Smooth muscle cell of the brain vasculature (primary cell): ENCODE data around the gene PHKA2.

Experiments used
- DNase-seq: peaks from one replicate; pipeline ENCODE4 v3.0.0-alpha.2; 2012; ENCODE audit warnings: low read depth, low spot score

Gene PHKA2

GRCh38 chrX:18890724-18891547 lies 93.0 kb downstream of the PHKA2 start:
- DNase-seq, result no peak

GRCh38 chrX:18890049-18890381 lies 93.9 kb downstream of the PHKA2 start:
- no peak for DNase-seq

DNA sequence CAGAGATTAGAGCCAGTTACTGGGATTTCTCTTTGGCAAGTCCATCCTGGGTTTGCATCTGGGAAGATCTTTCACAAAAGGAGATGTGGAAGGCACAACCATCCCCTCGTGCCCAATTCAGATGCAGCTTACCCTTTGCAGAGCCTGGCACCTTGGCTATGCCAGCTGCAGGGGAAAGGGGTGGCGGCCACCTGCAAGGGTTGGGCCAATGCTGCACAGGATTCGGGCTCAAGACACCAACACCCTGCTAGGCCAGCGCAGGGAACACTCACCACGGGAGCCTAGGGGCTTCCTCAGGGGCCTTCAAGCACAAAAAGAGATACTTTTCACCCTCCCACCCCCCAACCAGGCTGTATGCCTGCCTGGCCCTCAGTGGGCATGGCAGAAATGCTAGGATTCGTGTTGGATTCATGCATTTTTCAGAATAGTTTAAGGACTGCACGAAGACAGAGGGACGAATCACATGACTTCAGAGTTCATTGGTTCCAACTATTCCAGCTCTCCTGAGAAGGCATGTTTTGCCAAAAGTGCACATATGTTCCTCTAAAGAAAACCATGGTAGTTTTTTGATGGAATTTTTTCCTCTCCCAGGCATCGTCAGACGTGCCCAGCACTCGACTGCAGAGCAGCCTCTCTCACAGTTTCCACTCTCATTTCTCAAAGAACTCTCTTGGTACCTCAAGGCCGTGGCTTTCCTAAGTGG lies 94.4 kb downstream of the PHKA2 start:
- no peak for DNase-seq

DNA sequence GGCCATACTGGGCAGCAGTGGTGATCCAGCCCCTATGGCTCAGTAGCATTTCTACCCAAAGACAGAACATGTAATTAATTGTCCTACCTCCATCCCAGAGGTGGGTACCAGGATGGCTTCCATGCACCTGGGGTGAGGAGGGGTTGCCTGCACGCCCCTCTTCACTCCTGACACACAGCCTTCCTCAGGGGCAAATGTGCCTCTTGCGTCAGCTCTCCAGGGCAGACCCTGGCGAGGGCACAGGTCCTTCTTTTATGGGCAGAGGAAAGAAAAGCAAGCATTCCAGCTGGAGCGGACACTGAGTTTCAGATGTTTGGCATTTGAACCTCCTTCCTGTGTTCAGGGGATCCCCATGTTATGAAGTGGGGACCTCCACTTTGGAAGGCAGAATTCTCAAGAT lies 95.6 kb downstream of the PHKA2 start:
- no peak for DNase-seq

DNA sequence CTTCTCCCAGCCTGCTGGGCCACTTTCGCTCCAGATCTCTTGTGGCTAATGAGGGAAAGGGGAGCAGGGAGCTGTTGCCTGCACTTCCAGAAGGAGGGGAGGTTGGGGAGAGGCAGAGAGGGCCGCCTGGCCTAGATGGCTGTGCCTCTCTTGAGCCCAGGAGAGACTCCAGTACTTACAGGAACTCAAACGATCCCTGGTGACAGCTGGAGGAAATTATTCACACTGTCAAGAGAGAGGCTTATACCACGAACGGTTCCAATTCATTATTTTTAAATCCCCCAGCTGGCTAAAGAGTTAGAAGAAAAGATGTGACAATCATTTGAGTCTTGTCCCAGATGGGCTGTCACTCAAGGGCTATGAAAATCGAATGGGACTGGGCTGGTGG lies 96.1 kb downstream of the PHKA2 start:
- no peak for DNase-seq

DNA sequence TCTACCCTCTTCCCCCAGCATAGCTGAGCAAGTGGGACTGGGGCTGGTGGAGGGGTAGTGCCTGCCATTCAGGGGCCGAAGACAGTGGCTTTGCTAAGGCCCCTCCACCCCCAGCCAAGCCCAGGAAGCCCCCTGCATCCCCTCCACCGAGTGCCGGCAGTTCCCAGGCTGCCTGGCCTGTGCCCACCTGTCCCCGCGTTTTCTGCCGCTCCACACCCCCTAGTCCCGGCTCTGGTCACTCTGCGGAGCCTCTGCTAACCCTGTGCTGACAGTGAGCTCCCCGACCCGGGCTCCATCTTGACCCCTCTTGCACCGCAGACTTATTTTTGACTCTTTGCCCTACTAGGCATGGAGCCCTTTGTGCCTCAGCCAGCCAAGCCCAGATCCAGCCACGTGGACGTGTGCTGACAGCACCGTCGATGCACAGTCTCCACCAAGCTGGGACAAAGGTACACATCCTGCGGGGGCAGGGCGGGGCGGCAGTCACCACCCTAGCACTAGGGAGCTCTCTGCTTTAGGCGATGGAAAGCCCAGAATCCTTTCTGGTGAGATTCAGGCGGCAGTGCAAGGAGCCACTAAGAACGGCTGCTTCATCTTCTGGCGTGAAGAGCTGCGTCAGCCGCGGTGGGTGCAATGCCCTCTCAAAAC lies 96.6 kb downstream of the PHKA2 start:
- DNase-seq, result no peak

DNA sequence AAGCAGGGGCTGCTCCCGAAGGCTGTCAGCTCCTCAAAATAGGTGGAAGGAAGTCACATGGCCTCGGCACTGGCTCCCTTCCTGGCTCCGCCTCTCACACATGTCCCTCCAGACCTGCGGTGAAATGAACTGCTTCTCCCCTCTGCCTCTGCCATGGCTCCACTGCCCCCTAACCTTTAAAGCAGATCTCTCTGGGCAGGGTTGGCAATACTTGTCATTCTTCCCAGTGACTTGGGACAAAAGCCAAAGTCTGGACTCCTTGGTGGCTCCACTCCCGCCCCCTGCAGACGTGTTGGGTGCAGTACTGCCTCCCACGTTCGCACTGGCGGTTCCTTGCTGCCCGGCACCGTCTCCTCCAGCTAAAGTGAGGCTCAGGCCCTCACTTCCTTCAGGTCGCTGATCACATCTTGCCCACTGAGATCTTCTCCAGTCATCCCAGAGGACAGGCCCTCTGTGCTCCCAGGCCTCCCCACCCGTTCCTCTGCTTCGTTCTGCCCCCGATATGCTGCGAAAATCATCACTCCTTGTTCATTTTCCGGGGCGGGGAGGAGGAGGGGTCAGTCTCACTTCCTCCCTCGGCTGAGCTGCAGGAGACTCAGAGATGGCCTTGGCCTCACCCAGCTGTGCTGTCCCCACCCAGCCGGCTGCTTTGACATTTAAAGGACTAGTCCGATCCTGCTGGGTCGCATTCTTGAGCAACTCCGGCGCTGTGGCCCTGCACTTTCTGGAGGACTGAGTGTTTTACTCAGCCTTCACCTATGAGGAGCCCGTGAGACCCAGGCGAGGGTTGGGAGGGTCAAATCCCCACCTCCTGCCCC lies 97.4 kb downstream of the PHKA2 start:
- DNase-seq, result no peak

DNA sequence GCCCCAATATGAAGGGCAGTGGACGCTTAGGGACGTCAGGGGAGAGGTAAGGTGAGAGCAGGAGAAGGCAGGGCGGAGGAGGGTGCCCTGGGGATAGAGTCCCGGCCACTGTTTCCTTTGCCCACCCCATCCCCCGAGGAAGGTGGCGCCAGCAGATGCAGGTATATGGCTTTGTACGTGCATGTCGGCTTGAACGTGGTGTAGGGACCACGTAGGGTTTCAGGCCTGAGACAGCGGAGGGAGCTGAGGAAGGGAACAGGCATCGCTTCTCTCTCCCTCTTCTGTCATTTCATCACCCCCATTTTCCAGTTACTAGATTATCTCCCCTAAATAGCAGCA lies 97.9 kb downstream of the PHKA2 start:
- DNase-seq, result no peak

GRCh38 chrX:18885328-18886004 lies 98.4 kb downstream of the PHKA2 start:
- DNase-seq, result no peak

DNA sequence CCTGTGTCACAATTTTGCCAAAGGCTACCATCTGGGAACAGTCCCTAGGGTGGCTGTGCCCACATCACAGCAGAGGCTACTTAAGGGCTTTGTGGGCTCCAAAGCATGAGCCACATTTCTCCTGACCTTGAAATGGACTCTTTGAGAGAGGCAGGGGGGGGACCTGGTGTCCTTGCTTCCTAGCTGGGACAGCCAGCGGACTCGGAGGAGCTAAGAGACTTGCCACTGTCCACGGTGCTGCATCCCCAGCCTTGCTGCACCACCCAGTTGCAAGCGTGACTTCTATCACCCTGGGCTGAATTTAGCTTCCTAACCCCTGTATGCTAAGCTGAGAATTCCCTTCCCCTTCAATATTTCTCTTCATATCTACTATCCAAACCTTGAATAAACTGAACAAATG lies 99.0 kb downstream of the PHKA2 start:
- DNase-seq, result no peak

- DNase-seq, result no peak
Measured at GRCh38 chrX:18883961-18884765, 99.8 kb downstream of the PHKA2 start.

- no peak for DNase-seq
Measured at GRCh38 chrX:18883234-18883960, 100.5 kb downstream of the PHKA2 start.

DNA sequence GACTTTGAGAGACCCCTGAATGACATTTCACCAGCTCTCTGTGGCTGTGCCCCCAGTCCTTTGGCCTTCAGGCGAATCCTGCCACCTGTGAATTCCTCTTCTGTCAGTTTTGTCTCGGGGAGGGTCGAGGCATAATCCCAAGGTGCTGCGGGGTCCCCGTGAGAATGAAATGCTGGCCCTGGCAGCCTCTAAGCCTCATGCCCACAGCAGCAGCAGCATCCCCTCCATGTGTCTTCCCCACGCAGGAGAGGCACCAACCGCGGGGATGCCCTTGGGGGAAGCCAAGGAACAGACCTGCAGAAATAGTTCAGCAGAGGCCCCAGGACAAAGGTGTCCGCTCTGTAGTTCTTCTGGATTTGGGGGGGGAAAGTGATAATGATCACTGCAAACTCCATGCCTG lies 104.8 kb downstream of the PHKA2 start:
- no peak for DNase-seq

GRCh38 chrX:18877469-18877868 lies 106.4 kb downstream of the PHKA2 start:
- DNase-seq, result no peak

DNA sequence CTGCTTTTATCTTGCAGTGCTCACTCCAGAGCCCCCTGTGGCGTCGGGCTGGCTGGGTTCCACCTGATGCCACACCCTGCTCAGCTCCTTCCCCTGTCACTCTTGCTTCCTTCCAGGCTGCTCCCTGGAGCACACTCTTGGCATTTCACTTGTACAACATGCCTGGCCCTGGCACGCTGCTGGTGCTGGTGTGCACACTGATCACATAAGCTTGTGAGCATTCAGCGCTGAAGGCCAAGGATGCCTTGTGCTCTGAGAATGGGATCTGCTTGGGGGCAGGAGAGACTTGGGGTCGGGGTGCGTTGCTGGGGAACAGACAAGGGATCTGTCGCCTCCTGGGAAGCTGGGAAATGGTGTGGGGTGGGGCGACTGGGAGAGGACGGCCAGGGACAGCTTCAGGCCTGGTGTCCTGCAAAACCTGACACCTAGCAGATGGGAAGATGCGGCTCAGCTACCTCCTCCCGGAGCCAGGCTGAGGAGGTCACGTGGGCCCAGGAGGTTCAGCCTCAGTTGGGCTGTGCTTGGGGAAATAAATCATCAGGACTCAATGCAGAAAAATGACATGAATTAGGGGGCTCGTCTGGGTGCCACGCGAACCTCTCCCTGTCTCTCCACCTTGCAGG lies 108.5 kb downstream of the PHKA2 start:
- no peak for DNase-seq

DNA sequence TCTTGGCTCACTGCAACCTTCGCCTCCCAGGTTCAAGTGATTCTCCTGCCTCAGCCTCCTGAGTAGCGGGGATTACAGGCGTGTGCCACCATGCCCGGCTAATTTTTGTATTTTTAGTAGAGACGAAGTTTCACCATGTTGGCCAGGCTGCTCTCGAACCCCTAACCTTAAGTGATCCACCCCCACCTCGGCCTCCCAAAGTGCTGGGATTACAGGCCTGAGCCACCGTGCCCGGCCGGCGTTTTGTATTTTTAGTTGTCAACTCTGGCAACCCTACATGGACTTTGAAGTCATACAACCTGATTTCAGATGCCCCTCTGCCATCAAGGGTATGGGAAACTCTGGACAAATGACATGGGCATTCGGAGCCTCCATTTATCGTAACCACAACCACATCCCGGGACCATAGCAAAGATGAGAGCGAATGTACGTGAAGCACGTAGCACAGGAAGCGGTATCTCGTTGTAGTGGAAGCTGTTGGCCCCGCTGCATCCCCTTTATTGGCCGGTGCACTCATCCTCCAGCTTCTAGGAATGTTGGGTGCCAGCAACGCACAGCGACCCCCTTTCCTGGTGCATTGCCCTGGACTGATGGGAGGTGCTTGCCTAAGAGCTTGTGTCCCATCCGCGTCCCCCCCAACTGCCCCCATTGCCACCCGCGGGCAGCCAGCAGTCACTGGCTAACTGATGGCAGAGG lies 109.2 kb downstream of the PHKA2 start:
- DNase-seq, result no peak

- DNase-seq, result no peak
Measured at GRCh38 chrX:18873836-18874235, 110.1 kb downstream of the PHKA2 start.

- DNase-seq, result no peak
Measured at GRCh38 chrX:18873189-18873791, 110.6 kb downstream of the PHKA2 start.

- no peak for DNase-seq
Measured at GRCh38 chrX:18872621-18873020, 111.3 kb downstream of the PHKA2 start.
